SK-N-SH (cell line): ENCODE measurements around the gene HECW1. TPM values are rescaled to one million over a fixed set of nuclear protein-coding genes. Genes with fewer than 3 reads are reported as not detected.

ENCODE experiments used
- CTCF ChIA-PET: fragments of 300-600, 350-600 bp; formaldehyde crosslinking; extraction: SDS; loops from one replicate; lab custom pipeline; 2021; lab: Yijun Ruan, JAX
- POLR2A ChIA-PET: fragments of 350-600 bp; sonication (Branson Sonifier 250); formaldehyde crosslinking; extraction: SDS; loops from one replicate; lab custom pipeline; 2020; ENCODE audit warnings: antibody characterized with exemption, inconsistent platforms; lab: Yijun Ruan, JAX
- DNase-seq: peaks from one replicate; pipeline ENCODE4 v3.0.0; 2012
- H2AFZ ChIP-seq: fragments of 200-600 bp; sonication (generic); 2 replicates; pipeline ENCODE4 v1.8.1; 2016; ENCODE audit warnings: antibody characterized with exemption, mild to moderate bottlenecking, low read depth
- H3F3A ChIP-seq: fragments of 200-600 bp; sonication (generic); replicated peaks from 2 replicates; pipeline ENCODE3; 2016; ENCODE audit warnings: antibody characterized with exemption, mild to moderate bottlenecking; ENCODE audit not compliant: insufficient read depth
- H3K27ac ChIP-seq, 2 experiments: fragments of 200-500 bp in 1 of 2; fragments of 200-600 bp in 1 of 2; sonication (Bioruptor generic) in 1 of 2; sonication (generic), shearing (Covaris generic) in 1 of 2; 2 replicates each; pipeline versions ENCODE4 v1.5.1 to v1.6.1; 2014 to 2016; ENCODE audit warnings: low read depth in 2 of 2, inconsistent platforms in 1 of 2, low read length in 1 of 2, mild to moderate bottlenecking in 1 of 2, mixed read lengths in 1 of 2
- H3K27me3 ChIP-seq: fragments of 200-600 bp; sonication (generic), shearing (Covaris generic); 2 replicates; pipeline ENCODE4 v1.6.1; 2016; ENCODE audit warnings: mixed run types; ENCODE audit not compliant: insufficient read depth
- H3K36me3 ChIP-seq, 2 experiments: fragments of 200-500 bp in 1 of 2; fragments of 200-600 bp in 1 of 2; sonication (Bioruptor generic) in 1 of 2; sonication (generic) in 1 of 2; replicated peaks in 1 of 2; 2 replicates each; pipeline versions ENCODE3 to v1.5.1; 2014 to 2016; ENCODE audit warnings: low read length in 1 of 2, mild to moderate bottlenecking in 1 of 2; ENCODE audit not compliant: insufficient read depth in 2 of 2, control insufficient read depth in 1 of 2
- H3K4me1 ChIP-seq, 2 experiments: fragments of 200-500 bp in 1 of 2; fragments of 200-600 bp in 1 of 2; sonication (Bioruptor generic) in 1 of 2; sonication (generic), shearing (Covaris generic) in 1 of 2; 2 replicates each; pipeline versions ENCODE4 v1.5.1 to v1.6.1; 2014 to 2016; ENCODE audit warnings: low read depth in 1 of 2, low read length in 1 of 2, mixed run types in 1 of 2; ENCODE audit not compliant: insufficient read depth in 2 of 2, control insufficient read depth in 1 of 2
- H3K4me2 ChIP-seq: fragments of 200-600 bp; sonication (generic), shearing (Covaris generic); 2 replicates; pipeline ENCODE4 v1.6.1; 2017; ENCODE audit warnings: mixed run types
- H3K4me3 ChIP-seq, 2 experiments: fragments of 200-500 bp in 1 of 2; fragments of 200-600 bp in 1 of 2; sonication (Bioruptor generic) in 1 of 2; sonication (generic), shearing (Covaris generic) in 1 of 2; 2 replicates each; pipeline versions ENCODE4 v1.5.1 to v1.8.1; 2014 to 2016; ENCODE audit warnings: low read depth in 2 of 2, inconsistent platforms in 1 of 2, low read length in 1 of 2, mild to moderate bottlenecking in 1 of 2, mixed read lengths in 1 of 2, moderate library complexity in 1 of 2
- H3K79me2 ChIP-seq: fragments of 200-600 bp; sonication (generic); 2 replicates; pipeline ENCODE4 v1.8.1; 2017; ENCODE audit warnings: mild to moderate bottlenecking; ENCODE audit not compliant: insufficient read depth
- H3K9ac ChIP-seq: fragments of 200-600 bp; sonication (generic); 2 replicates; pipeline ENCODE4 v1.6.1; 2017; ENCODE audit warnings: mixed run types
- H3K9me2 ChIP-seq: fragments of 200-600 bp; sonication (generic); 2 replicates; pipeline ENCODE4 v1.6.1; 2017; ENCODE audit warnings: mixed run types
- H3K9me3 ChIP-seq: fragments of 200-600 bp; sonication (generic); 2 replicates; pipeline ENCODE4 v1.6.1; 2017; ENCODE audit warnings: mixed run types, mild to moderate bottlenecking, moderate library complexity
- H4K20me1 ChIP-seq: fragments of 200-600 bp; sonication (generic); 2 replicates; pipeline ENCODE4 v1.6.1; 2017; ENCODE audit warnings: mild to moderate bottlenecking, mixed run types; ENCODE audit not compliant: insufficient read depth
- EP300 ChIP-seq, 2 experiments: IDR thresholded peaks; 2 replicates each; pipeline versions ENCODE4 v1.4.0 to v1.6.1; 2012; ENCODE audit warnings: borderline replicate concordance in 1 of 2, low read depth in 1 of 2, low read length in 1 of 2
- EZH2phosphoT487 ChIP-seq: fragments of 200-600 bp; sonication (generic); IDR thresholded peaks from 2 replicates; pipeline ENCODE4 v1.6.1; 2017; ENCODE audit warnings: low read depth, mixed run types, mild to moderate bottlenecking, antibody characterized with exemption, moderate library complexity, borderline replicate concordance
- FOXJ3 ChIP-seq: sonication (generic); formaldehyde crosslinking; IDR thresholded peaks from 2 replicates; pipeline ENCODE4 v1.5.1; 2020; ENCODE audit warnings: mild to moderate bottlenecking, missing genetic modification reagents
- FOXM1 ChIP-seq: IDR thresholded peaks from 2 replicates; pipeline ENCODE4 v1.4.0; 2012; ENCODE audit warnings: low read depth, mild to moderate bottlenecking
- GATA2 ChIP-seq: sonication (generic); formaldehyde crosslinking; IDR thresholded peaks from 2 replicates; pipeline ENCODE4 v1.5.0; 2020; ENCODE audit warnings: mild to moderate bottlenecking, missing genetic modification reagents
- MXI1 ChIP-seq: IDR thresholded peaks from 2 replicates; pipeline ENCODE4 v1.6.1; 2012; ENCODE audit warnings: mild to moderate bottlenecking, low read depth, low read length, improper control_type of control experiment
- NRF1 ChIP-seq: IDR thresholded peaks from 2 replicates; pipeline ENCODE4 v1.6.1; 2012; ENCODE audit warnings: low read depth, mild to moderate bottlenecking, low read length
- RAD21 ChIP-seq: IDR thresholded peaks from 2 replicates; pipeline ENCODE4 v1.6.1; 2012; ENCODE audit warnings: mild to moderate bottlenecking, low read length
- RCOR1 ChIP-seq: fragments of 150-350 bp; IDR thresholded peaks from 2 replicates; pipeline ENCODE4 v1.6.1; 2017; ENCODE audit warnings: antibody characterized with exemption, low read length
- SIN3A ChIP-seq: IDR thresholded peaks from 2 replicates; pipeline ENCODE4 v1.6.1; 2012; ENCODE audit warnings: low read depth, mild to moderate bottlenecking, low read length, moderate library complexity, borderline replicate concordance
- TEAD4 ChIP-seq: IDR thresholded peaks from 2 replicates; pipeline ENCODE4 v1.4.0; 2012; ENCODE audit warnings: mild to moderate bottlenecking, borderline replicate concordance; ENCODE audit not compliant: insufficient read depth
- YY1 ChIP-seq: IDR thresholded peaks from 2 replicates; pipeline ENCODE4 v1.4.0; 2012; ENCODE audit warnings: low read depth, mild to moderate bottlenecking
- WGBS: methylation state at CpG from one replicate; pipeline ENCODE4 v1.1.6; 2017; ENCODE audit warnings: low lambda C conversion rate; 5-methylcytosine and 5-hydroxymethylcytosine counted together
- polyA plus RNA-seq, 3 experiments: library from polyadenylated mRNA; depleted of rRNA; stranded (reverse); fragments of >200 nt; gene quantifications; 2 replicates each; pipeline ENCODE4 v1.2.3, GENCODE V29; 2012
- TF ChIP-seq, protein P1 (sequence below): IDR thresholded peaks from 2 replicates; pipeline ENCODE4; 2012

The HECW1 gene
- polyA plus RNA-seq, 1 of the 3 experiments (the other 2 are of a cell fraction), result not detected

GRCh38 chr7:43443381-43443780 lies 330.9 kb downstream of the HECW1 start:
- Histone ChIP-seq H2AFZ (no peak overlapping the region), H4K20me1 (no peaks in the 10 kb centered on the region), H3K9me3 (no peaks in the 10 kb centered on the region), H3F3A (no peaks in the 10 kb centered on the region), H3K27ac (no peak overlapping the region), H3K4me3 (no peak overlapping the region), H3K27me3 (peaks cover 10% of the 10 kb centered on the region; the same call in 1 of the 2 replicates), H3K4me2 (no peak overlapping the region), H3K9me2 (no peaks in the 10 kb centered on the region), H3K36me3 (no peaks in the 10 kb centered on the region), H3K4me1 (peaks cover 0 to 5% of the 10 kb centered on the region in 2 experiments; a peak in 2 of 4 replicates), H3K9ac (no peak overlapping the region), H3K79me2 (no peaks in the 10 kb centered on the region)
- ChIA-PET POLR2A (no interaction called here), CTCF (interaction anchor here (2.1 to 9.9 kb wide), 2 partner anchors 12 to 502 kb away, joined by 5 to 79 read pairs; no protein-coding TSS in a partner anchor)
- 79% methylated on average over 1 of the region's 1 CpG for WGBS
- DNase-seq, result no peak
- no peak for TF ChIP-seq FOXM1
- TF ChIP-seq EP300 (IDR thresholded peaks at IDR 0.05; ENCODE audit: borderline replicate concordance in 1 of 2, low read depth in 1 of 2, low read length in 1 of 2), result no peak
- no peak for TF ChIP-seq SIN3A
- no peak for TF ChIP-seq RAD21
- no peak for TF ChIP-seq RCOR1
- TF ChIP-seq, protein P1, sequence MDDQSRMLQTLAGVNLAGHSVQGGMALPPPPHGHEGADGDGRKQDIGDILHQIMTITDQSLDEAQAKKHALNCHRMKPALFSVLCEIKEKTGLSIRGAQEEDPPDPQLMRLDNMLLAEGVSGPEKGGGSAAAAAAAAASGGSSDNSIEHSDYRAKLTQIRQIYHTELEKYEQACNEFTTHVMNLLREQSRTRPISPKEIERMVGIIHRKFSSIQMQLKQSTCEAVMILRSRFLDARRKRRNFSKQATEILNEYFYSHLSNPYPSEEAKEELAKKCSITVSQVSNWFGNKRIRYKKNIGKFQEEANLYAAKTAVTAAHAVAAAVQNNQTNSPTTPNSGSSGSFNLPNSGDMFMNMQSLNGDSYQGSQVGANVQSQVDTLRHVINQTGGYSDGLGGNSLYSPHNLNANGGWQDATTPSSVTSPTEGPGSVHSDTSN, result no peak
- TF ChIP-seq NRF1, result no peak
- no peak for TF ChIP-seq FOXJ3

DNA sequence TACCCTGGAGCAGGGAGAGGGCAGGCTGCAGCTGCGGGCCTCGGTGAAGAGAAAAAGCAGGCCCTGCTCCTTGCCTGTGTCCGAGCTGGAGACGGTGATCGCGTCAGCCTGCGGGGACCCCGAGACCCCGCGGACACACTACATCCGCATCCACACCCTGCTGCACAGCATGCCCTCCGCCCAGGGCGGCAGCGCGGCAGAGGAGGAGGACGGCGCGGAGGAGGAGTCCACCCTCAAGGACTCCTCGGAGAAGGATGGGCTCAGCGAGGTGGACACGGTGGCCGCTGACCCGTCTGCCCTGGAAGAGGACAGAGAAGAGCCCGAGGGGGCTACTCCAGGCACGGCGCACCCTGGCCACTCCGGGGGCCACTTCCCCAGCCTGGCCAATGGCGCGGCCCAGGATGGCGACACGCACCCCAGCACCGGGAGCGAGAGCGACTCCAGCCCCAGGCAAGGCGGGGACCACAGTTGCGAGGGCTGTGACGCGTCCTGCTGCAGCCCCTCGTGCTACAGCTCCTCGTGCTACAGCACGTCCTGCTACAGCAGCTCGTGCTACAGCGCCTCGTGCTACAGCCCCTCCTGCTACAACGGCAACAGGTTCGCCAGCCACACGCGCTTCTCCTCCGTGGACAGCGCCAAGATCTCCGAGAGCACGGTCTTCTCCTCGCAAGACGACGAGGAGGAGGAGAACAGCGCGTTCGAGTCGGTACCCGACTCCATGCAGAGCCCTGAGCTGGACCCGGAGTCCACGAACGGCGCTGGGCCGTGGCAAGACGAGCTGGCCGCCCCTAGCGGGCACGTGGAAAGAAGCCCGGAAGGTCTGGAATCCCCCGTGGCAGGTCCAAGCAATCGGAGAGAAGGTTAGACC lies 332.5 kb downstream of the HECW1 start:
- Histone ChIP-seq H3K4me3 (no peak overlapping the region), H3K9ac (no peak overlapping the region), H3K4me1 (no peaks in the 10 kb centered on the region), H3K27ac (no peak overlapping the region), H3K9me2 (no peaks in the 10 kb centered on the region), H4K20me1 (no peaks in the 10 kb centered on the region), H3K27me3 (peaks cover 10% of the 10 kb centered on the region; the same call in 1 of the 2 replicates), H3K79me2 (no peaks in the 10 kb centered on the region), H3K9me3 (no peaks in the 10 kb centered on the region), H3F3A (no peaks in the 10 kb centered on the region), H3K4me2 (no peak overlapping the region), H2AFZ (no peak overlapping the region), H3K36me3 (no peaks in the 10 kb centered on the region)
- WGBS, result 78% methylated on average over 71 of the region's 72 CpGs
- ChIA-PET POLR2A (no interaction called here), CTCF (interaction anchor here (2.0 to 9.9 kb wide), 3 partner anchors 11 to 503 kb away, joined by 4 to 79 read pairs (median 6); partner anchors contain the start of gene STK17A)
- no peak for DNase-seq
- TF ChIP-seq EZH2phosphoT487, result no peak
- TF ChIP-seq TEAD4, result no peak
- TF ChIP-seq FOXJ3, result no peak
- TF ChIP-seq GATA2 (CRISPR knock-in tag), result no peak
- no peak for TF ChIP-seq RCOR1
- no peak for TF ChIP-seq YY1
- no peak for TF ChIP-seq RAD21
- TF ChIP-seq MXI1, result no peak
- TF ChIP-seq, protein P1, result no peak
